Stimulated activated naive CD8-positive, alpha-beta T cell treated with anti-CD3 and anti-CD28 coated beads, Interleukin-15, amount 100 ng/mL, for 72 hours (primary cell): ENCODE measurements around the gene GRAMD2A.
A peak's percentile ranks its signal among the peaks of the same experiment; 100 is the strongest.
"Not testable (repeated sequence)": the region's sequence is repeated elsewhere in the genome, so short reads cannot be mapped to it uniquely, and the experiment has no call there.

Experiments used
- ATAC-seq: fragments of 150-1000 bp; cut with Tn5 transposase; 2 replicates; pipeline ENCODE4 v1.10.0; 2021; ENCODE audit warnings: mild to moderate bottlenecking, moderate library complexity
- DNase-seq, 2 donors: peaks; one replicate each; pipeline ENCODE4 v3.0.0; 2021 to 2022
- H3K27ac Mint-ChIP-seq, 2 donors: one replicate each; pipeline ENCODE4 v1.8.0; 2022; ENCODE audit warnings: mild to moderate bottlenecking in 2 of 2, mixed read lengths in 2 of 2, moderate library complexity in 2 of 2
- H3K27me3 Mint-ChIP-seq: one replicate; pipeline ENCODE4 v1.8.0; 2022; ENCODE audit warnings: mixed read lengths
- H3K4me1 Mint-ChIP-seq: one replicate; pipeline ENCODE4 v1.8.0; 2022; ENCODE audit warnings: mild to moderate bottlenecking, mixed read lengths
- H3K4me3 Mint-ChIP-seq, 2 donors: one replicate each; pipeline ENCODE4 v1.8.0; 2022; ENCODE audit warnings: mild to moderate bottlenecking in 2 of 2, mixed read lengths in 2 of 2, moderate library complexity in 1 of 2
- H3K9me3 Mint-ChIP-seq, 2 donors: one replicate each; pipeline ENCODE4 v1.8.0; 2022; ENCODE audit warnings: mixed read lengths in 2 of 2

Gene GRAMD2A

DNA sequence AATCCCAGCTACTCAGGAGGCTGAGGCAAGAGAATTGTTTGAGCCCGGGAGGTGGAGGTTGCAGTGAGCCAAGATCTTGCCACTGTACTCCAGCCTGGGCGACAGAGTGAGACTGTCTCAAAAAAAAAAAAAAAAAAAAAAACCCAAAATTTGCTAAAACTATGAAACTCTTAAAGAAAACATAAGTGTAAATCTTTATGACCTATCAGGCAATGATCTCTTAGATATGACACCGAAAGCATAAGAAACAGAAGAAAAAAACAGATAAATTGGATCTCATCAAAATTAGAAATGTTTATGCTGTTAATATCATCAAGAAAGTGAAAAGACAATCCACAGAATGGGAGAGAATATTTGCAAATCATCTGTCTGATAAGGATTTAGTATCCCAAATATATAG is 15.3 kb downstream of the GRAMD2A start:
- Mint-ChIP-seq H3K4me3 (no peak overlapping the region), H3K9me3 (no peaks in the 10 kb centered on the region), H3K27ac (no peak overlapping the region), H3K27me3 (peaks cover 53% of the 10 kb centered on the region), H3K4me1 (no peaks in the 10 kb centered on the region)
- ATAC-seq: no peak
- DNase-seq: no peak

DNA sequence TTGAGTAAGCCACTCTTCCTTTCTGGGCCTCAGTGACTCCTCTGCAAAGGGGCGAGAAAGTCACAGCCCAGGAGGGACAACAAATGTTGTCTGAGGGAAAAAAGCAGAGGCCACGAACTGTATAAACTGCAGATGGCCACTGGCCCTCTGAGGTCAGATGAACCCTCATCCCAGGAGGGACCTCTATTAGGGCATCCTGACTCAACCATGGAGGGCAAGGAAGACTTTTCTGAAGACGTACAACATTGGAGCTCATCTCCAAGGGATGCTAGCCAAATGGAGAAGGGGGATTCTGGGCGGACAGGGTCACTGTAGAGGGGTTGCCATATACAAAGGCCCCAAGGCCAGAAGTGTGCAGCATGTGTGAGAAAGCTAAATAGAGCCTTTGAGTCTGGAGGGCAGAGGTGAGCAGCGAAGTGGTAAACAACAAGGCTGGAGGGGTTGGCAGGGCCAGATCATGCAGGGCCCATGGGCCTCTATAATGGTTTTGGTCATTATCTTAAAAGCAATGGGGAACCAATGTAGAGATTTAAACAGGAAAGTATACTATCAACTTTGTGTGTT is 16.7 kb downstream of the GRAMD2A start:
- Mint-ChIP-seq H3K27ac (no peak overlapping the region), H3K4me1 (no peaks in the 10 kb centered on the region), H3K9me3 (no peaks in the 10 kb centered on the region), H3K27me3 (peaks cover 53% of the 10 kb centered on the region), H3K4me3 (no peak overlapping the region)
- DNase-seq (no peak), ATAC-seq (no peak)

DNA sequence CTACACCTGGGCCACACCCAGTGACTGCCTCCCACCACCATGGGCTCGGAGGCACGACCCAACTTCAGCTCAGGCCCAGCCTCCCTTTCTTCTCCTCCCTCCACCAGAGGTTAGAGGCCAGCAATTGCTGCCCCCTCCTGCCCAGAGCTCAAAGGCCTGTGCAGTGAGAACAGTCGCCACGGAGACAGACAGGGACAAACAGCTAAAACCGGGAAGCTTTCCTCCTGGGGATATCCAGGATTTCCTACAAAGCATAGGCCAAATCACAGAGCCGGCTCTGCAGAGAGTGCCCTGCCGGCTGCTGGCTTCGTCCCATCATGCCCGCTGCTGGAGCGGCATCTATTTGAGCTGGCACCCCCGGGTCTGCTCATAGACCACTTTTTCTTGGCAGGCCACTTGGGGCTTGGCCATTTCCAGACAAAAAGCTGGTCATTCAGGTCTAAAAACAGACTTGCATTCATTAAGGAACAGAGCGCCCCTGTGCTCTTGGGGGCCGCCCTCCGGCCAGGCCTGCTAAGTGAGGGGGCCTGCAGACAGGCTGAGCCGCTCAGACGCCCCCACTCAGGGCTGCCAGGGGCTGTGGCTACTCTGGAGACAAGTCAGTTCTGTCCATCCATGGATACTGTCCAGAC is 17.5 kb downstream of the GRAMD2A start:
- ATAC-seq: no peak
- no peak for DNase-seq
- no peak overlapping the region for H3K27ac Mint-ChIP-seq
- peaks cover 46% of the 10 kb centered on the region for H3K27me3 Mint-ChIP-seq
- no peaks in the 10 kb centered on the region for H3K9me3 Mint-ChIP-seq
- H3K4me1 Mint-ChIP-seq: no peaks in the 10 kb centered on the region
- H3K4me3 Mint-ChIP-seq: no peak overlapping the region

DNA sequence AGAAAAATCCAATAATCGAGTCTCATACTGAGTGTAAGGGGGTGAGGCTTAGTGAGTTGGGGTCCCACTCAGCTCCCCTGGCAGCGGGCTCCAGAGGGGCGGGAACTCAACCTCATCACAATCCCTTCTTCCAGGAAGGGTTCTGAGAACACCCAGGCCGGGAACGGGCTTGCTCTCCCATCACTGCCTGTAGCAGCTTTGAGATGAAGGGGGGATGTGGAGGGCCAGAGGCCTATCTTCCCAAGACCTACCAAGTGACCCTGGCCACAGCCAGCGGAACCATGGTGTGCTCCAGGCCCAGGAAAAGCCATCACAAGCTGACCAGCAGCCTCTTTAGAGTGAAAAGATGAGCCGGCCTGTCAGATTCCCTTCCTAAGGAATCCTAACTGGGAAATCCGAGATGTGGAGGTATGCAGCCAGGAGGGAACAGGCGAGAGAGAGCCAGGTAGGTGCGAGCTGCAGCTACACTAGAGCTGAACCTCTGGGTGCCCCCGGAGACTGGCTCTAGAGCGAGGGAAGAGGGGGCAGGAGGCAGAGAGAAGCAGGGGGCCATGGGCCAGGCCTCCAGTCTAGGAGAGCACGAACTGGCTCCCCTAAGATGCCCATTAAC is 18.5 kb downstream of the GRAMD2A start:
- H3K27me3 Mint-ChIP-seq: peaks cover 36% of the 10 kb centered on the region
- no peak overlapping the region for H3K4me3 Mint-ChIP-seq
- DNase-seq (no peak), ATAC-seq (no peak)
- no peaks in the 10 kb centered on the region for H3K9me3 Mint-ChIP-seq
- H3K4me1 Mint-ChIP-seq: no peaks in the 10 kb centered on the region
- H3K27ac Mint-ChIP-seq: no peak overlapping the region

DNA sequence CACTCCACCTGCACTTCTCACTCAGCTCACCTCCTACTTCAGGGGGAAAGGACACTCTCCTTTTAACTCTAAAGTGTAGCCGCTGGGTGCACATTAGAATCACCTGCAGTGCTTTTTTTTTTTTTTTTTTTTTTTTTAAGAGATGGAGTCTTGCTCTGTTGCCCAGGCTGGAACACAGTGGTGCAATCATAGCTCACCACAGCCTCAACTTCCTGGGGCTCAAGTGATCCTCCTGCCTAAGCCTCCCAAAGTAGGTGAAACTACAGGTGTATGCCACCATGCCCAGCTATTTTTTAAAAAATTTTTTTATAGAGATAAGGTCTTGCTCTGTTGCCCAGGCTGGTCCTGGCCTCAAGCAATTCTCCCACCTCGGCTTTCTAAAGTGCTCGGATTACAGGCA is 20.8 kb downstream of the GRAMD2A start:
- ATAC-seq (no peak), DNase-seq (no peak)
- Mint-ChIP-seq H3K4me1 (no peaks in the 10 kb centered on the region), H3K27ac (no peak overlapping the region), H3K4me3 (no peak overlapping the region), H3K9me3 (no peaks in the 10 kb centered on the region), H3K27me3 (peaks cover 12% of the 10 kb centered on the region)

DNA sequence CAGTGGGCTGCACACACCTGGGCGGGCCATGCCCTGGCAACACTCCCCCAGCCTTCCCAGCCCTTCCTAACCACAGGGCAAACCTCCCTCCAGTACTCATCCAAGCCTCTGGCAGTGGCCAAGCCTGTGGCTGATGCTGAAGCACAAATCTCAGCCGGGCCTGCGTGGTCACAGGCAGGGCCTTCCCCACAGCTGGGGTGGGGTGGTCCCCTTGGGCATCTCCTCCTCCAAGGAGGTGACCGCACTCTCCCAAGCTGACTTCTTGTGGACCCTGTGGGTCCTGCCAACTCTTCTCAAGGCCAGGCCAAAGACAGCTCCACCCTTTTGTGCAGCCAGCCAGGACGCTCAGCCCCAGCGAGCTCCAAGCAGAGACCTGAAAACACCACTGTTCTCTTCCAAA is 21.4 kb downstream of the GRAMD2A start:
- Mint-ChIP-seq H3K9me3 (no peaks in the 10 kb centered on the region), H3K4me1 (no peaks in the 10 kb centered on the region), H3K27ac (no peak overlapping the region), H3K4me3 (no peak overlapping the region), H3K27me3 (peaks cover 7% of the 10 kb centered on the region)
- no peak for ATAC-seq
- DNase-seq: no peak

DNA sequence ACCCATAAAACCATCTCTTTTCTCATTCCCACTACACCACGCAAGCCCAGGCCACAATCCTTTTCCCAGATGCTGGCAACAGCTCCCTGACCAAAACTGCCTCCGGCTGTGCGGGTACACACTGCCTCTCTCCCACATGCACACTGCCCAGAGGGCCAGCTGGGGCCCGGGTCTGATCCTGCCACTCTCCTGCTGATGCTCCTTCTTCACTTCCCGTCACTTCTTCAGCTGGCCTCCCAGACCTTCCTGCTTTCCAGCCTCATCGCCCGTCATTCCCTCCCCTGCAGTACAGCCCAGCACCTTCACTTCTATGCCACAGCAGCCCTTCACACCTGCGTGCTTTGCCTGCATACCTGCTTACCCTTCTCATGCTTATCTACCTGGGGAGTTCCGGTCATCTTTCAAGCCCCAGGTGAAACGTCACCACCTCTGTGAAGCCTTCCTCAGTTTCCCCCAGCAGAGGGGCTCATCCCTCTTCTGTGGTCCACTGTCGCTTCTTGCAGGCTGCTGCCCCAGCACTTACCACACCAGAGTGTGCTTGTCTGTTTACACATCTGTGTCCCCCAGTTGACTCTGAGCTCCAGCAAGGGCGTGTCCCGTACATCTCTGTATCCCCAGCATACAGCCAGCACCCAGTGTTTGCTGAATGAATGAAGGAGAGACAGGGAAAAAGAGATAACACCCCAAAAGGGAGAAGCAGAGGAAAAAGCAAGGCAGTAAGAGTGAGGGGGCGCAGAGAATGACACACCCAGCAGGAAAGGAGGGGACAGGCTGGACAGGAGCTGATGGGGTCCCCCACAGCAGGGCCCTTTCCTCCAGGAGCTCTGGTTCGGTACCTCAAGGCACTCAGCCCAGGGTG is 22.2 kb downstream of the GRAMD2A start:
- no peaks in the 10 kb centered on the region for H3K9me3 Mint-ChIP-seq
- H3K4me1 Mint-ChIP-seq: no peaks in the 10 kb centered on the region
- no peaks in the 10 kb centered on the region for H3K27me3 Mint-ChIP-seq
- no peak for DNase-seq
- H3K27ac Mint-ChIP-seq: peak overlapping the region; percentile 4 to 23
- ATAC-seq: peak; percentile 15
- no peak overlapping the region for H3K4me3 Mint-ChIP-seq

DNA sequence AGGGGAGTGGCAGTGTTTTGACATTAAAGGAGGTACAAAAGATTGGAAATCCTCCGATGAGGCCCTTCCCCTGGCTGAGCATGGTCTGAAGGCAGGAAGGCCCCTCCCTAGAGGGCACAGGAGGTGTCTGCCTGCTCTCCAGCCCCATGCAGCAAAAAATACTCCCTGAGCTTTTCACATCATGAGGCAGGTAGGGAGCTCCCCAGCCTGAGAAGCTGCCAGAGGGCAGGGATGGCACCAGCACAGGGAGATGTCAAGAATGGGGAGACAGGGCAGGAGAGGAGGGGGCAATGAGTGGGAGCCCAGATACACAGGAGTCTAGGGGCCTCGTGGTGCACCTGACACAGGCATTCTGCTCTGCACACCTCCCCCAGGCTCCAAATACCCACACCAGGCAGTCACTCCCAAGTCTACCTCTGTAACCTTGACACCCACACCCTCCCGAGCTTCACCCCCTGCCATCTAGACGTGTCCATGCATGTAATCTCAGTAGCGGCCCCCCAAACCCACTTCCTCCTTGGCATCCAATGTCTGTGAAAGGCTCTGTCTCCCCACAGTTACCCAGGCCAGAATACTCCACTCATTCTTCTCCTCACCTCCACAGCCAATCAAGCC is 22.9 kb downstream of the GRAMD2A start:
- Mint-ChIP-seq H3K27ac (peak overlapping the region; percentile 14 to 23), H3K9me3 (no peaks in the 10 kb centered on the region), H3K4me3 (no peak overlapping the region), H3K27me3 (no peaks in the 10 kb centered on the region), H3K4me1 (no peaks in the 10 kb centered on the region)
- ATAC-seq: no peak
- DNase-seq: no peak

DNA sequence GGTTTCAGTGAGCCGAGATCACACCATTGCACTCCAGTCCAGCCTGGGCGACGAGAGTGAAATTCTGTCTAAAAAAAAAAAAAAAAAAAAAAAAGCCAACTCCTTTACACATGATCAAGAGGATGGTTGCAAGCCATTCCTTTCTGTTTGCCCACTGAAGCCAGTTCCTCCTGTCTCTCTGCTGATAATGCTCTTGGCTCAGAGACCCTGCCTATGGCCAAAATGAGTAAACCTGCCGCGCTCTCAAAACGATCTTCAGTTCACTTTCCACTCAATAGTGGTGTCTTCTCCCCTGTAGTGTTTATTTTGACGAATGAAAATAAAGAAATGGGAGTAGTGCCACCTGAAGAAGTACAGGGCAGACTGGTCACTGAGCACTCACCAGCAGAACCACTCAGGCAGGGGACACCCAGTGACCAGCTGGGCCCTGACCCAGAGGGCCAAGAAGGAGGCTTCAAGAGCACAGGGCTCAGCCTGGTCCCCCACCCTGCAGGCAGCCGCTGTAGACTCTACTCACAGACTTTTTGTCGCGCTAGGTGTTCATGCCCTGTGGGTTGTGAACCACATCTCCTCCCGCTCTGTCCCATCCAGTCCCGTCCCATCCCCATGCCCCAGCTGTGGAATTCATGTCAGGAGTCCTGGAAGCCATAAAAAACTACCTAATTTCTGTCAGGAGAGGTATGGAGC is 23.6 kb downstream of the GRAMD2A start:
- ATAC-seq: no peak
- H3K9me3 Mint-ChIP-seq: no peaks in the 10 kb centered on the region

DNA sequence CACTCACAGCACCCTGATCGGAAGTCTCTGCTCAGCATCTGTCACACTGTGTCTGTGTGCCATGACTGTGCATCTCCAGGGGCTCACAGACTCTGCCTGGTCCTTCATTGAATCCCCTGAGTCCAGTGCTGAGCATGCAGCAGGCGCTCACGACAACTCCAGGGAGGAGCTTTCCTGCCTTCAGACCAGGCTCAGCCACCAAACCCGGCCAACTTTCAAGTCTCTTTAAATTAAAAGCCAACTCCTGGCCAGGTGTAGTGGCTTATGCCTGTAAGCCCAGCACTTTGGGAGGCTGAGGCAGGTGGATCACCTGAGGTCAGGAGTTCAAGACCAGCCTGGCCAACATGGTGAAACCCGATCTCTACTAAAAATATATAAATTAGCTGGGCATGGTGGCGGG is 24.2 kb downstream of the GRAMD2A start:
- Mint-ChIP-seq H3K4me1 (peaks cover 10% of the 10 kb centered on the region), H3K9me3 (no peaks in the 10 kb centered on the region), H3K27ac (no peak overlapping the region), H3K4me3 (no peak overlapping the region), H3K27me3 (peaks cover 7% of the 10 kb centered on the region)
- ATAC-seq (no peak), DNase-seq (no peak)

More for the DNA sequence above, 23.6 kb downstream of the GRAMD2A start:
- H3K27me3 Mint-ChIP-seq: peaks cover 6% of the 10 kb centered on the region
- peak overlapping the region in 1 of 2 donors; percentile 14 for H3K27ac Mint-ChIP-seq
- no peak overlapping the region for H3K4me3 Mint-ChIP-seq
- no peak for DNase-seq
- H3K4me1 Mint-ChIP-seq: peaks cover 4% of the 10 kb centered on the region

DNA sequence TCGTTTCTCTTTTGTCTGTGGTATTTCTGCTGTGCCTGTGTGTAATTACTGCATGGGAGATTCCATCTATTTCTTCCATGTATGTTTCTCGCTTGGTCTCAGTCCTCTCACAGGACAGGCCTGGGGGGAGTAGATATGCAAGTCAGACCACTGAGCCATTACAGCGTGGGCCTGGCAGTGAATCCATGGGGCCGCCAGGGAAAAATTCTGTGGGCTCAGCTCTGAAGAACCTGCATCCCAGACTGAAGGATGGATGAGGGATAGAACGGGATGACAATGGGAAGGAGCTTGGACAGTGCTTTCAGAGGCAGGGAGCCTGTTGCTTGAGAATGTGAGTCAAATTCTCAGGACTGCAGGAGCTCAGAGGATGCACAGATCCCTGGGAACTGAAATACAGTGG is 24.8 kb downstream of the GRAMD2A start:
- Mint-ChIP-seq H3K27ac (peak overlapping the region in 1 of 2 donors; percentile 41), H3K9me3 (no peaks in the 10 kb centered on the region), H3K27me3 (peaks cover 13% of the 10 kb centered on the region), H3K4me3 (no peak overlapping the region), H3K4me1 (peaks cover 16% of the 10 kb centered on the region)
- DNase-seq (no peak), ATAC-seq (no peak)

DNA sequence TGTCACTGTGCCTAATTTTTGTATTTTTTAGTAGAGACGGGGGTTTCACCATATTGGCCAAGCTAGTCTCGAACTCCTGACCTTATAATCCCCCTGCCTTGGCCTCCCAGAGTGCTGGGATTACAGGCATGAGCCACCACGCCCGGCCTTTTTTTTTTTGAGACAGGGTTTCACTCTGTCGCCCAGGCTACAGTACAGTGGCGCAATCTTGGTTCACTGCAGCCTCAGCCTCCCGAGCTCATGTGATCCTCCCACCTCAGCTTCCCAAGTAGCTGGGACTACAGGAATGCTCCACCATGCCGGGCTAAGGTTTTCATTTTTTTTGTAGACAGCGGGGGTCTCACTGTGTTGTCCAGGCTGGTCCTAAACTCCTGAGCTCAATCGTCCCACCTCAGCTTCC is 25.6 kb downstream of the GRAMD2A start:
- H3K27ac Mint-ChIP-seq, H3K9me3 Mint-ChIP-seq, DNase-seq, ATAC-seq, H3K4me3 Mint-ChIP-seq: not testable (repeated sequence)
- peaks cover 17% of the 10 kb centered on the region for H3K27me3 Mint-ChIP-seq
- peaks cover 16% of the 10 kb centered on the region for H3K4me1 Mint-ChIP-seq

DNA sequence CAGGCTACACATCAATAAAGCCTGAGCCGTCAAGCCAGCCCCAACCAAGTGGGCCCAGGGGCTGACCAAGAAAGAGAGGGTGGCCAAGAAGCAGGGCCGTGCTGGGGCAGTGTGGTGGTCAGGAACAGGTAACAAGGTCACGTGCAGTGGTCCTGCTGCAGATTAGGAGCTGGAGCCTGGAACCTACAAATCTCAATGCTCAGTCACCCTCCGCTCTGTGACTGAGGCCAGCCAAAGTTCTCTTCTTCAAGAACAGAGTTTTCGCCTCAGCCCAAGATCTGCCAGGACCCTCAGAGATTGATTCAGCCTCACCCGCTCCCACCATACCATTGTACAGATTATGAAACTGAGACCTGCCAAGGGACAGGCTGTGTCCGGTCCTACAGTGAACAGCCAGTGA is 26.9 kb downstream of the GRAMD2A start:
- Mint-ChIP-seq H3K4me3 (no peak overlapping the region), H3K27ac (no peak overlapping the region), H3K9me3 (no peaks in the 10 kb centered on the region), H3K4me1 (peaks cover 16% of the 10 kb centered on the region), H3K27me3 (peaks cover 26% of the 10 kb centered on the region)
- ATAC-seq: no peak
- no peak for DNase-seq

DNA sequence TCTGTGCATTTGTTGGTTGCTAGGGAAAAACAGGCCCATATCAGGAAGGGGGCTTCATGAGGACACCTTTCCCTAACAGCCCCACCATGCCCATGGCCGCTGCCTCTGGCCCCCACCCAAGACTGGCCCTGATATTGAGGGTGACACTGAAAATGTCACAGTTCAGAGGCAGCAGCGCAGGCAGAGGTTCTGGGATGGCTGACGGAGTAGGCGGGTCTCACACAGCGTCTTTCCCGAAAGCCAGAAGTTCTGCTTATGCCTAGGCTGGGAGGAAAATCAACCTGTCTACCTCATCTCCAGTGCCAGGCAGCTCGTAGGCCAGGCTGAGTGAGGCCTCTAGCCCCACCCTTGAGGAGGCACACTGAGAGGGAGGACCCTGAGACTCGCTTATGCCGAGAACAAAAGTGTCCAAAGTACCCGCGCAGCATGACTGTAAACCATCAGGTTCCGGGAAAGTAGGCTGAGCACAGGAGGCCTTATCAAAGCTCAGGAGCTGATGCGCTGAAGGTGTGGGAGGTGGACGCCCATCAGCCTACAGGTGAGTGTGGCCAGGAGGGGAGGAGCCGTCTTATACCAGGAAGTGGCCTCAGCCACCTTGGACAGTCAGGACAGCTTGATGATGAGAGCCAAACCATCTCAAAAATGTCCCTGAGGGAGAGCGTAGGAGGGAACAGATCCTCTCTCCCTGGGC is 27.5 kb downstream of the GRAMD2A start:
- H3K4me3 Mint-ChIP-seq: no peak overlapping the region
- H3K4me1 Mint-ChIP-seq: peaks cover 16% of the 10 kb centered on the region
- peaks cover 26% of the 10 kb centered on the region for H3K27me3 Mint-ChIP-seq
- no peak overlapping the region for H3K27ac Mint-ChIP-seq
- DNase-seq: no peak
- ATAC-seq: no peak
- H3K9me3 Mint-ChIP-seq: no peaks in the 10 kb centered on the region
